ENCODE measurements around the gene HAGH. TPM values are rescaled to one million over a fixed set of nuclear protein-coding genes. Genes with fewer than 3 reads are reported as not detected.

The HAGH gene
- total RNA-seq, 1 donor from 2014 or later, result 35.9 TPM

- no peaks in the 10 kb centered on the region for H3K27me3 Mint-ChIP-seq (ENCODE audit: low read depth, unreplicated experiment)
- H3K9me3 Mint-ChIP-seq (ENCODE audit: unreplicated experiment), result no peaks in the 10 kb centered on the region
- TF ChIP-seq EZH2 (IDR thresholded peaks at IDR 0.05; ENCODE audit: insufficient read depth, low read length) (no peak), CTCF (IDR thresholded peaks at IDR 0.05; ENCODE audit: insufficient read depth, low read depth, low read length) (no peak)
These were observed 68.7 kb downstream of the HAGH start for GRCh38 chr16:1757714-1758461.

More at GRCh38 chr16:1757714-1758461, 68.7 kb downstream of the HAGH start:
- no peak overlapping the region for H3K4me3 Mint-ChIP-seq (ENCODE audit: unreplicated experiment)
- peaks cover 10% of the 10 kb centered on the region for H3K4me1 Mint-ChIP-seq (ENCODE audit: low read depth, unreplicated experiment)
- H3K27ac Mint-ChIP-seq (ENCODE audit: unreplicated experiment), result no peak overlapping the region
- no peak for FAIRE-seq
- Histone ChIP-seq H2AFZ (ENCODE audit: low read depth, low read length) (no peak overlapping the region), H3K27ac (ENCODE audit: low read depth, low read length) (no peak overlapping the region), H3K4me2 (ENCODE audit: low read length) (no peak overlapping the region), H4K20me1 (ENCODE audit: insufficient read depth, low read length) (peaks cover 21% of the 10 kb centered on the region), H3K36me3 (ENCODE audit: insufficient read depth, low read length) (peaks cover 6% of the 10 kb centered on the region), H3K79me2 (ENCODE audit: insufficient read depth, low read length) (no peaks in the 10 kb centered on the region), H3K27me3 (ENCODE audit: insufficient read depth, low read length) (no peaks in the 10 kb centered on the region), H3K4me3 (ENCODE audit: insufficient read depth, low read depth, low read length) (no peak overlapping the region), H3K9me3 (ENCODE audit: insufficient read depth, low read depth, low read length) (no peaks in the 10 kb centered on the region), H3K4me1 (ENCODE audit: insufficient read depth, low read length) (no peaks in the 10 kb centered on the region), H3K9ac (ENCODE audit: low read length) (no peak overlapping the region)
- peaks cover 13% of the 10 kb centered on the region for H3K36me3 Mint-ChIP-seq (ENCODE audit: low read depth, unreplicated experiment)
- no peak for DNase-seq (ENCODE audit: low read depth)

Other genes with a start within 250 kb of the HAGH start
- 15.7 and 16.3 TPM in 2 replicates for gene IFT140, start 214.8 kb downstream of the HAGH start, total RNA-seq
- gene CRAMP1, start 214.5 kb downstream of the HAGH start, total RNA-seq, result 15.7 and 18.0 TPM in 2 replicates
- gene JPT2, start 148.5 kb downstream of the HAGH start, total RNA-seq, result 122 and 143 TPM in 2 replicates
- gene MAPK8IP3, start 120.6 kb downstream of the HAGH start, total RNA-seq, result 85.5 and 92.4 TPM in 2 replicates
- gene NME3, start 55.3 kb downstream of the HAGH start, total RNA-seq, result 36.3 and 42.7 TPM in 2 replicates
- gene EME2, start 54.0 kb downstream of the HAGH start, total RNA-seq, result 21.4 and 23.3 TPM in 2 replicates
- gene MRPS34, start 53.7 kb downstream of the HAGH start, total RNA-seq, result 74.0 and 80.2 TPM in 2 replicates
- gene SPSB3, start 44.3 kb downstream of the HAGH start, total RNA-seq, result 21.8 and 23.3 TPM in 2 replicates
- 41.4 and 45.2 TPM in 2 replicates for gene NUBP2, start 43.9 kb downstream of the HAGH start, total RNA-seq
- gene IGFALS, start 33.1 kb downstream of the HAGH start, total RNA-seq, result not detected in 2 replicates
- 24.0 and 25.8 TPM in 2 replicates for gene FAHD1, start 381 bp upstream of the HAGH start, total RNA-seq
- 0.16 TPM in 1 of 2 replicates, not detected in the other for gene MEIOB, start 45.3 kb upstream of the HAGH start, total RNA-seq
- gene HS3ST6, start 91.6 kb upstream of the HAGH start, total RNA-seq, result not detected in 2 replicates
- 23.7 and 25.8 TPM in 2 replicates for gene MSRB1, start 116.4 kb upstream of the HAGH start, total RNA-seq
- not detected in 2 replicates for gene RPL3L, start 127.9 kb upstream of the HAGH start, total RNA-seq
- gene NDUFB10, start 132.7 kb upstream of the HAGH start, total RNA-seq, result 149 and 153 TPM in 2 replicates
- gene RPS2, start 138.0 kb upstream of the HAGH start, total RNA-seq, result 2,350 and 2,534 TPM in 2 replicates
- not detected in 2 replicates for gene RNF151, start 140.0 kb upstream of the HAGH start, total RNA-seq
- gene TBL3, start 145.2 kb upstream of the HAGH start, total RNA-seq, result 24.4 and 28.5 TPM in 2 replicates
- 0.89 TPM in 1 of 2 replicates, not detected in the other for gene NOXO1, start 154.6 kb upstream of the HAGH start, total RNA-seq
- gene GFER, start 157.4 kb upstream of the HAGH start, total RNA-seq, result 30.4 and 32.1 TPM in 2 replicates
- 4.8 and 6.0 TPM in 2 replicates for gene SYNGR3, start 163.1 kb upstream of the HAGH start, total RNA-seq
- gene ZNF598, start 183.0 kb upstream of the HAGH start, total RNA-seq, result 46.0 and 50.0 TPM in 2 replicates
- gene NPW, start 193.0 kb upstream of the HAGH start, total RNA-seq, result 2.1 and 2.9 TPM in 2 replicates
- 92.5 and 106 TPM in 2 replicates for gene NHERF2, start 200.1 kb upstream of the HAGH start, total RNA-seq
- gene NTHL1, start 221.0 kb upstream of the HAGH start, total RNA-seq, result 13.2 and 13.7 TPM in 2 replicates
- gene TSC2, start 221.2 kb upstream of the HAGH start, total RNA-seq, result 89.5 and 94.6 TPM in 2 replicates